Bladder microvascular endothelial cell (primary cell): ENCODE measurements around the gene MOCS3. TPM values are rescaled to one million over a fixed set of nuclear protein-coding genes. Genes with fewer than 3 reads are reported as not detected.

ENCODE experiments used
- total RNA-seq: library from RNA; depleted of rRNA; stranded (reverse); fragments of >200 nt; gene quantifications from 2 replicates; pipeline ENCODE4 v1.2.3, GENCODE V29; 2014

MOCS3 gene
- total RNA-seq: 5.0 and 6.8 TPM in 2 replicates

GRCh38 chr20:50958615-50959542, at the start of gene MOCS3:
MOCS3 (plus strand) TSS chr20:50958818; CDS start chr20:50958843, 25 bp downstream.

GRCh38 chr20:50931306-50932015, 27.2 kb upstream of the MOCS3 start, which contains the start of gene ADNP:
ADNP (minus strand) TSS chr20:50931437; CDS start chr20:50903996, 27,441 bp downstream.

GRCh38 chr20:50957798-50958614, 612 bp upstream of the MOCS3 start, which contains the start of gene DPM1:
DPM1 (minus strand) TSS chr20:50958532; CDS start chr20:50958523, 9 bp downstream.

Other genes starting within 250 kb of the MOCS3 start
- 0.16 and 0.82 TPM in 2 replicates for gene PARD6B, start 227.2 kb upstream of the MOCS3 start, total RNA-seq
- 0.16 and 1.4 TPM in 2 replicates for gene BCAS4, start 163.8 kb upstream of the MOCS3 start, total RNA-seq
- 18.5 and 51.0 TPM in 2 replicates for gene ADNP, start 27.4 kb upstream of the MOCS3 start, total RNA-seq
- 42.7 and 47.5 TPM in 2 replicates for gene DPM1, start 286 bp upstream of the MOCS3 start, total RNA-seq
- gene KCNG1, start 64.3 kb downstream of the MOCS3 start, total RNA-seq: 1.3 and 3.4 TPM in 2 replicates